ENCODE data around the gene IQUB.

GRCh38 chr7:123463890-123464289 lies 70.5 kb downstream of the IQUB start:
- no peak for TF ChIP-seq POLR2A (IDR thresholded peaks at IDR 0.05)
- TF ChIP-seq CTCF (IDR thresholded peaks at IDR 0.05): no peak
- TF ChIP-seq EP300 (IDR thresholded peaks at IDR 0.05): no peak

Measured in ovary (tissue), 3 donors.